Fibroblast of upper back skin (primary cell): Measurements from ENCODE around the gene PXDN.
A peak's percentile ranks its signal among the peaks of the same experiment; 100 is the strongest.
"Not testable (repeated sequence)": the region's sequence is repeated elsewhere in the genome, so short reads cannot be mapped to it uniquely, and the experiment has no call there.

Experiments used
- DNase-seq: peaks from one replicate; pipeline ENCODE4 v3.0.0-alpha.2; 2013

The PXDN gene

GRCh38 chr2:1627628-1628381 is 116.5 kb downstream of the PXDN start:
- peak; percentile 44 for DNase-seq

DNA sequence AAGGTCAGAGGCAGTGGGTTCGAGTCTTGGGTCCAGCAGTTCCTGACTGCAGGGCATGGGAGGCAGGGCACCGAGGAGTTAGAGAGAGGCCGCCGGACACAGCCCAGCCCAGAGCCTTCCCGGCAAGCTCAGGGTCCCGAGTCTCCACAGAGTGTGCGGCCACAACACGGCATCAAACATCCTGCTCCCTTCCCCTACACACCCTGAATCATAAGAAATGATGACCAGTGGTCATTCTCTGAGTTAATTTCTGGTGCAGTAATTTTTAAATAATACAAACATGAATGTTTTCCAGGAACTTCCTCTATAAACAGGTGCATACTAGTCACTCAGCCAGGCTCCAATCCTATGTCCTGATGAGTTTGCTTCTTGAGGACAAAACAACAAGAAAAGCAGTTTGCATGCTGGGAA is 118.0 kb downstream of the PXDN start:
- DNase-seq = no peak

DNA sequence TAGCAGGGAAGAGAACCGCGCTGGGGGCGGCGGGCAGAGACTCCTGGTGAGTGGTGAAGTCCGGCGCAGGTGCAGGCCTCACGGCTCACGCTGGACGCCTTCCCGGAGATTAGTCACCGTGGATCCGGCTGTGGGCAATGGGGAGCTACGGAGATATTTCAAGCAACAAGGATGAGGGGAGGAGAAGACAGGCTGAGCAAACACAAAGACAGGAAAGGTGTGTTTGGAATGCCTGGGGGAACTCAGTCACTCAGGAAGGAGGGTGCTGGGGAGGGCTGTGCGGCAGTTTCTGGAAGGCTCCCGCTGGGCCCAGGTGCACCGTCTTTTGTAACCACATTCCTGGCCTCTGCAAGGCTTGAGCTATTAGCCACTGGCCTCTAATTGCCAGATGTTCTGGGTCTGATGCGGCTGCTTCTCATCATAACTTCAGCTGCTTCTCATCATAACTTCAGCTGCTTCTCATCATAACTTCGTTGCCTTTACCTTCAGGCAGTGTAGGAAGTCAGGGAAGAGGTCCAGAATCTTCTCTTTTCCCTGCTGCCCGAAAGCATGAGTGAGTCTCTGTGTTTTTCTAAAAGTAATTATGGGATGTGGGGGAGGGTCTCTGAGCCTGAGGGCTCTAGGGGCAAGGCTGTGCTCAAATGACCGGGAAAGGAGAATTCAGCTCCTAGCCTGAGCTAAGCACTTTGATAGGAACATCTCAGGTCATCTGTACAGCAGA is 118.9 kb downstream of the PXDN start:
- DNase-seq = peak; percentile 93

DNA sequence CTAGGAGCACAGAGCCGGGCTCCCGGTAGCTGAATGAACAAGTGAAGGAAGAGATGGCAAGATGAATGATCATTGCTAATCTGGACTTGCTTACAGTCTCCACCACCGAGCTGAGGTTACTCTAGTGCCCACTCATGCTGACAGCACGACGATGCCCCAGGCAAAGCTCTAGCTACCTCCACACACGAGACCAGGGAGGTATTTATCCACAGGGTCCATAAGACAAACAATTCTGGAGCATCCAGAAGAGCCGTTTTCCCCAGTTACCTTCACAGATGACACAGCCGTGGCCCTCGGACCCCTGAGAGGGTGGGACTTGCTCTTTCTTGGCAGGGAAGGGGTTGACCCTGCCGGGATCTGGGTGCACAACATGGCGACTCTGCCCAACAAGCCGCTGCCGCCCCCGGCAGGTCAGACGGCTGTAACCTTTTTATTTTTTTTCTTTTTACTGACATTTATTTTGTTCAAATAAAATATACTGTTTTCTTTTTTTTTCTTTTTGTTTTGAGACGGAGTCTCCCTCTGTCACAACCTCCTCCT is 120.3 kb downstream of the PXDN start:
- DNase-seq = no peak

GRCh38 chr2:1622521-1623200 is 121.7 kb downstream of the PXDN start:
- DNase-seq = no peak

GRCh38 chr2:1621976-1622375 is 122.3 kb downstream of the PXDN start:
- not testable (repeated sequence) for DNase-seq

DNA sequence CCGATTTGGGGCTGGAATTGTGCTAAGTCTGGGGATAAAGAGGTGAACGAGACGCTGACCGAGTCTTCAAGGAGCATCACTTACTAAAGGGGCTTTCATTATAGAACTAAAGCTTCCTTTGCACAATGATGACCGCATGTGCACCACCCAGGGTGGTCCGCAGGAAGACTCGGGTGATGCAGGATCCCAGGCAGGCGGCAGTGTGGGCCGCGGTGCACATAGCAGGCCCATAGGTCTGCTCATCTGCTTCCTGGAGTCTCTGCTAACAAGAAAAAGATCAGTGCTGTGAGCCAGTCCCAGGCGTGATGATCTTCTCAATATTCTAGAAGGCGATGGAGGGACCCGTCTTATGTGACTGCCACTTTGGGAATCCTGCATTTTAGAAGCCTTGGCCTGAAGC is 122.8 kb downstream of the PXDN start:
- no peak for DNase-seq

DNA sequence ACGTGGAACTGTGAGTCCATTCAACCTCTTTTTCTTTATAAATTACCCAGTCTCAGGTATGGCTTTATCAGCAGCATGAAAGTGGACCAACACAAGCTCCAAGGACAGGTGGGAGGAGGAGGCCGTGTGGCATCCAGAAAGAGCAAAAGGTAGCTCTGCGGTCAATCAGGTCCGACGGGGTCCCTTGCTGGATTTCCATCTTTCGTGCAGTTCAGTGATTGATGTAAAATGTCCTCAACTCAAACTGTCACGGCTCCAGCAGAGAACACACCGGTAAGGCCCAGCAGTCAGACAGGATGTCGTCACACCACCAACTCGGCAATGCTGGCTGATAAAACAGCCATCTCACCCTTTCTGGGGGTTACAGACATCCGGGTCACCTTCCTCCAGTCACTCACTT is 123.3 kb downstream of the PXDN start:
- DNase-seq = no peak

GRCh38 chr2:1620081-1620480 is 124.2 kb downstream of the PXDN start:
- no peak for DNase-seq

GRCh38 chr2:1619556-1619955 is 124.8 kb downstream of the PXDN start:
- no peak for DNase-seq

- DNase-seq = no peak
Measured at GRCh38 chr2:1618974-1619373, 125.3 kb downstream of the PXDN start.

GRCh38 chr2:1618191-1618961 is 125.9 kb downstream of the PXDN start:
- no peak for DNase-seq

DNA sequence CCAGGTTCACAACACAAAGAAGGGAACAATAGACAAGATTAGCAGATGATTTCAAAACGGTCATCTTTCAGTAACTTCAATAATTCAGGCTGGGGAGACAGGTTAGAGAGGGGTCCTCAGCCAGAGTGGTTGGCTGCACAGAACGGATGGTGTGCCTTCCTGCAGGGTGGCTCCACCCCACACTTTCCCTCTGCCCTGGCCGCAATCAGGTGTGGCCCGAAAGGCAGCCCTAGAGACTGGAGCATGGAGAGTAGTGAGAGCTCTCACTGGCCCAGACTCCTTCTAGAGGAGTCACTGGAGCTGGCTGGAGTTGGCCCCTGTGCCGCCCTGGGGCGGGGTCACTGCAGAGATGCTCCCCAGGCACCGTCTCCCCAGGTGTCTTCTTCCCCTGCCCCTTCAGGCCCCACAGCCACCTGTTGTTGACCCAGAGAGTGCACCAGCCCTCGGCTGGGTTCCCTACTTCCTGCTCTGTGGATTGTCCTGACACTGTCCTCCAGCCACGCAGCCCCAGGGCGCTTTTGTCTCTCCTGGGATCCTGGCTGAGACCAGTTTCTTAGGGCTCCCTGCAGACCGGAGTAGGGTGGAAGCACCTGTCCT is 126.8 kb downstream of the PXDN start:
- DNase-seq = no peak

GRCh38 chr2:1614564-1614963 is 129.8 kb downstream of the PXDN start:
- no peak for DNase-seq

DNA sequence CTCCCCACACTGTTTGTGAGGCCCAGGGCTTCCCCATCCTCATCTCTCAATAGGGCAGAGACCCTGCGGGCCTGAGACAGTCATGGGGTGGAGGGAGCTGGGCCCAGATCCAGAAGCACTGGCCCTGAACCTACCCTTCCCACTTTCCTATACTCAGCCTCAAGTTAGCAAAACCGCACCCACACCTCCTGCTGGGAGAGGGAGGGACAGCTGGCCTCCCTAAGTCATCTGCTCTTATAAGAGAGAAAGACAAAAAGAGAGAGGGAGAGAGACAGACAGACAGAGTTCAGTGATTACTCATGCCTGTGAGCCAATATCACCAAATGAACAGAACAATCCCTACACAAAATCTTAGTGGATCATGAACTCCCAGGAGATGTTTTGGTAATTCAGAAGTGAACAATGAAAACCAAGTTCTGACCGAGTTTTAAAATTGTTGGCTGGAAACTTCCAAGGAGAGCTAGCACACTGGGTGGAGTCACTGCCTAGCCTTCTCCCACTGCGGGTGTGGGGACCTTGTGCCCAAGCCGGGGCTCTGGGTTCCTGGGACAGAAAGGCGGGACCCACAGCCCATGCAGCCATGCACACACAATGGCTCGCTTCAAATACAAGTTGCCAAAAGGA is 130.5 kb downstream of the PXDN start:
- peak; percentile 47 for DNase-seq

GRCh38 chr2:1613078-1613445 is 131.3 kb downstream of the PXDN start:
- DNase-seq = no peak

GRCh38 chr2:1612391-1613077 is 131.8 kb downstream of the PXDN start:
- DNase-seq = no peak

DNA sequence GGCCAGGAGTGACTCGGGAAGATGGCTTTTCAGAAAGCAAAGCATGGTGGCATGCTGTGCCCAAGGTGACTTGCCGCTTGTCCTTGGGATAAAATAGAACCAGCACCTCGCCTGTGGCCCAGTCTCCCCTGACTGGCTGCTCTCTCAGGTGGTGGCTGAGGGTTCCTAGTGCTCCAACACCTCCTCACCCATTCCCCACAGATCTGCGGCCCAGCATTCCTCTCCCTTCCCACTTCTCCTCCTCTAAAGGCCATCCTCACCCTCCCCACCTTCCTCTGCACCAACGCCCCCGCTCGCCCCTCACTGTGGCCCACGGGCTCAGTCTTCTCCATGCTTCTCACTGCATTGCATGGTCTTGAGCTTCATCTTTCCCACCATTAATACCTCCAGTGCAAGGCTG is 132.4 kb downstream of the PXDN start:
- DNase-seq = no peak

GRCh38 chr2:1610096-1610485 is 134.2 kb downstream of the PXDN start:
- DNase-seq = no peak

- no peak for DNase-seq
Measured at GRCh38 chr2:1609485-1610095, 134.7 kb downstream of the PXDN start.

DNA sequence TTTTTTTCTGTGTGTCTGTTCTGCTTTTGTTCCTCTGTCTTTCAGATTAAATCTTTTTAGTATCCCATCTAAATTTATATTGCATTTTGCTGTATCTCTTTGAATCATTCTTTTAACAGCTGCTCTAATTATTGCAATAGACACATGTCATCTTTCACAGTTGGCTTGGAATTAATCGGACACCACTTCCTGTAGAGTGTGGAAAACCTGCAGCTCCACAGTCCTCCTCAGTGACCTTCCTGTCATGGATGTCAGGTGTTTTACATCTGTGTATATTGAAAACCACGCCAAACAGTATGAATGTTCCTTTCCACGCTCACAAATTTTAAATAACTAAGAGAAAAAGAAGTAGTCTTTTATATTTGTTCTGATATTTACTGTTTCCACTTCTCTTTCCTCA is 135.3 kb downstream of the PXDN start:
- DNase-seq = no peak
